Left renal pelvis (tissue), 4 donors: ENCODE measurements around the gene CC2D2A. TPM values are rescaled to one million over a fixed set of nuclear protein-coding genes. Genes with fewer than 3 reads are reported as not detected.
"Not testable (repeated sequence)": the region's sequence is repeated elsewhere in the genome, so short reads cannot be mapped to it uniquely, and the experiment has no call there.

Experiments
- DNase-seq, 4 donors: peaks; one replicate each; pipeline ENCODE4 v3.0.0-alpha.2; 2013; ENCODE audit warnings: low read depth in 4 of 4, low spot score in 3 of 4
- polyA plus RNA-seq, 4 donors: library from polyadenylated mRNA; unstranded; fragments of 120-200 nt; gene quantifications; one replicate each; pipeline ENCODE4 v1.2.1, GENCODE V29; 2013; ENCODE audit not compliant: insufficient read length in 4 of 4

The CC2D2A gene
- polyA plus RNA-seq, 4 donors: 40.8 to 57.6 (median 55.4) TPM

- no peak for DNase-seq
Observed at GRCh38 chr4:15510961-15511360, 41.3 kb downstream of the CC2D2A start.

DNA sequence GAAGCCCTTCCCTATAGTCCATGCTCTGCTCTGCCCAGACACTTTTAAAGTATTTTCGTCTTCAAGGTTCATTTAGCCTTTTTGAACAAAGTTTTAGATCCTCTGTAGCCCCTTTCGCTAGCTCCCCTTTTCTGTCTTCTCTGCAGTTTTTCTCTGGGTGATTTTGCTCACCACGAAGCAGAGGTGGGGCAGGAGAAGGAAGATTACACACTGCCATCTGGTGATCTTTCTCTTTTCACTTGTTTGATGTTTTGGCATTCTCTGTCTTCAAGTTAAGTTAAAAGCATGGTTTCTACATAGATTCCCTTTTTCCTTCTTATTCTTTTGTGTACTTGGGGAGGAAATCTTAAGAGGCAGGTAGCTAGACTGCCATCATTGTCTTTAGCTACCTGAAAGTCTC lies 43.9 kb downstream of the CC2D2A start:
- no peak for DNase-seq

DNA sequence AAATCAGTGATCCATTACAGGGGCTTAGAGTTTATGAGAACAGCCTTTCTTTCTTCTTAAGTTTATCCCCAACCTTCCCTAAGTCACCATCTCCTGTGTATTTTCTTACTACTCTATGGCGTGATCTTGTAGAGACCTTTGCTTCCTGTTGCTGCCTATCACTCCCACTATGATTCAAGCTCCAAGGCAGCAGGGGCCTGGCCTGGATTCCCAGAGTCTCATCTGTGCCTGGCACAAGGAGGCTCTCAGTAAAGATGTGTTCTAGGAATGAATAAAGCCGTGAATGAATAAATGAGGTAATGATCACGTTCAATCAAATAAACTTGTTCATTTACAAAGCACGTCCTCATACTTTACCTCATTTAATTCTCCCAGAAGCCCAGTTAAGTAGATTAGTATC lies 45.4 kb downstream of the CC2D2A start:
- DNase-seq: no peak

GRCh38 chr4:15516494-15516893 lies 46.8 kb downstream of the CC2D2A start:
- no peak for DNase-seq

DNA sequence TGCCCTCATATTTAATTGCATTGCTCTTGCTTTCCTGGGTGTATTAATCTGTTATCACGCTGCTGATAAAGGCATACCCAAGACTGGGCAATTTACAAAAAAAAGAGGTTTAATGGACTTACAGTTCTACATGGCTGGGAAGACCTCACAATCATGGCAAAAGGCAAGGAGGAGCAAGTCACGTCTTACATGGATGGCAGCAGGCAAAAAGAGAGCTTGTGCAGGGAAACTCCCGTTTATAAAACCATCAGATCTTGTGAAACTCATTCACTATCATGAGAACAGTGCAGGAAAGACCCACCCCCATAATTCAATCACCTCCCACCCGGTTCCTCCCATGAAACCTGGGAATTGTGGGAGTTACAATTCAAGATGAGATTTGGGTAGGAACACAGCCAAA lies 48.0 kb downstream of the CC2D2A start:
- DNase-seq: not testable (repeated sequence)

DNA sequence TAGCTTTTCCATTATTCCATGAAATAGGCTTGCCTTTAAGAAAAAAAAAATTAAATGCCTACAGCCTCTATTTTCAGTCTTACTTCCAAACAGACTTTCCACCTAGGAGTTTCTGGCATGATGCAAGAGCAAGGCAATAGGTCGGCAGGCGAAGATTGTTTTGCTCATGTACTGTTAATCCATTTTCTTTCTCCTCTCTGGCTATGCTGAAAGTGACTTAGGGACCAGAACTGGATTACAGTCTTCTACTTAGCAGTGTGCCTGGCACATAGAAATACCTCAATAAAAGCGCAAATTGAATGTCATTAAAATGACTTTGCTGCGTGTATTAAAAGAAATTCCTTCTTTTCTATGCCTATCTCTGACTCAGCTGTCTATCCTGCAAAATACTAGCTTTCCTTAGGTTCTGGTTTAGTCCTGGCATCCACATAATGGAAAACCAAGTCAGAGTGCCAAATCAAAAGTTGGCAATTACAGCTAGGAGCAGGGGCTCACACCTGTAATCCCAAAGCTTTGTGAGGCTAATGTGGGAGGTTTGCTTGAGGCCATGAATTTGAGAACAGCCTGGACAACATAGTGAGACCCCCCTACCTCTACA lies 51.9 kb downstream of the CC2D2A start:
- no peak for DNase-seq

DNA sequence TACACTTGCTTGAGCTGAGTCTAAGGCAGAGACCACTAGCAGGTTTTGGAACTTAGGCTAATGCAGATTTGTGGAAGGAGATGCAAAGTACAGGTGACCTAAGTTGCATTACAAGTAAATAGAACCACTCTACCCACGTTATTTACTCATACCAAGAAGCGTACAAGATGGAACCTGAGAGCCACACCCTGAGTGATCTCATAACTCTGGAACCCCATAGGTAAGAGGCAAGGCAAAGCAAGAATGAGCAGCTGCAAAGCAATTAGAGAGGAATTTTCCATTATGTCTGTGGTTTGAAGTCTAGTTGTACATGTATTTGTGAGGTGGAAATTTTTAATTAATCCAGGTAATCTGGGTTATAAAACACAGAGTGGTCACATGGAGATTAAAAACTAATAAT lies 55.4 kb downstream of the CC2D2A start:
- DNase-seq: no peak

DNA sequence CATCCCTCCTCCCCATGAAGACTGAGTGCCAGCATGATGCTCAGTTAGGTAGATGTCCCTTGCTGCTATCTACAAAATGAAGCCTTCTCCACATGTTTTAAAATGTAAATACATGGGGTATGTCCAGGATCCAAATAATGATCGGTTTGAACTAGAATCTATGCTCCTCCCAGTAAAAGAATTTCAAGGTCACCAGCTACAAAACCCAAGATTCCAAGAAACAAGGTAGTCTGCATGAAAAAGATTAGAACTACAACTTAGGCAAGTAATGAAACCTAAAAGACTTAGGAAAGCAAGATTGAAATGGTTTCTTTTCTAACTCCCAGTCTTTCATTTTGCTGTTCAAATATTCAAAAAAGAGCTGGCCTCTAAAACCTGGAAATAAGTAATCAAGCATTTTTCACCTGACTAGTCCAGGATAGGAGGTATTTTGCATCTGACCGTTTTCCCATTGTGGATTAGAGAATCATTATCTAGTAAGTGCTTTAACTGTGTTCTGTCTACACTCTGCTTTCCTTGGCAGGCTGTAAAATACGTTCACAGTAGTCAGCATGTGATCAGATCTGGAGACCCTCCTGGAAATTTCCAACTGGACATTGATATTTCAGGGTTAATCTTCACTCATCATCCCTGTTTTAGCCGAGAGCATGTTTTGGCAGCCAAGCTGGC lies 57.4 kb downstream of the CC2D2A start:
- DNase-seq: peak in 1 of 4 donors; percentile 8

- no peak for DNase-seq
Observed at GRCh38 chr4:15531792-15532191, 62.1 kb downstream of the CC2D2A start.

GRCh38 chr4:15533817-15534216 lies 64.1 kb downstream of the CC2D2A start:
- DNase-seq: no peak

DNA sequence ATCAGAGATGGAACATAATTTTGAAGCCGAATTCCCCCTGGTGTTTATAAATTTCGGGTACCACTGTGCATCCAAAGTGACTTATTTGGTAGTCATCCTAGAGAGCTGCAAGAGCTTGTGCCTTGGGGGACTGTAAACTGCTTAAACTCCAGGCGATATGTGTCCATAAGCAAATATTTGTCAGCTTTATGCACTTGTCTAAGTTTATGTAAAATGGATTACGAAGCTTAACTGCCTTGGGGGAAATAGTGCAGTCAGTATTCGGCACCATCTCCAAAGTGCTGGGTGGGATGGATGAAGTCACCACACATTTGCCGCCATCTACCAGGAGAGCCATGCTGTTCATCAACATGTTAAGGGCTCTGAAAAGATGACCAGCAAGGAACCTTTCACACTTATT lies 65.9 kb downstream of the CC2D2A start:
- no peak for DNase-seq

- DNase-seq: no peak
Observed at GRCh38 chr4:15536552-15537499, 67.1 kb downstream of the CC2D2A start.

- DNase-seq: no peak
Observed at GRCh38 chr4:15541941-15542340, 72.3 kb downstream of the CC2D2A start.

- no peak for DNase-seq
Observed at GRCh38 chr4:15542760-15543159, 73.1 kb downstream of the CC2D2A start.

DNA sequence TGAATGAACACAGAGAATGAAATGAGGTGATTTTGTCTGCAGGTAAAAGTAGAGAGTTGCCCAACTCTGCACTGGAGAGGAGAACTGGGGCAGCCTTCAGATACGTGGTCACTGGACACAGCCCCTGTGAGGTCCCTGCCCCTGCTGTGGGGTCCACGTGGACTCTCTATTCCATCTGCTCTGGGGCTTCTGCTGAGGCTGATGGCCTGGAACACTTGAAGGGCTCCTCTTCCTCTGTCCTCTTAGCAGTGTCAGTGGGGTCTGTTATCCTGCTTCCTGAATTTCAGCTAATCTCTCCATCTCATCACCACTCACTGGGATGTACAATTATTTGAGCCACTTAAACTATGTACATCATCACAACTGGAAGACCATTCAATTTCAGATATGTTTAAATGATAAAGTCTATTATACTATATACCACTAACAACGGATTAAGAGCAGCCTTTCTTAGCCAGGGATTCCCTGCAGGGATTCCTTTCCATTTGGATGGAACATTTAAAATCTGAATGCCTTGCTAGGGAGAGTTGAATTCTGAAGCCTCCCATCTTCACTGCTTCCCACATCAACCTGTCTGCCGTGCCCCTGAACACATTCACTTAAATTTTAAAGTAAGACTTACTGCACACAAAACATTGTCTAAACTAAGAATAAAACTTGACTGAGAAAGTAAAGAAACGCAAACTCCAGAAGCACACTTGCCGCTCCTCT lies 74.0 kb downstream of the CC2D2A start:
- DNase-seq: no peak

DNA sequence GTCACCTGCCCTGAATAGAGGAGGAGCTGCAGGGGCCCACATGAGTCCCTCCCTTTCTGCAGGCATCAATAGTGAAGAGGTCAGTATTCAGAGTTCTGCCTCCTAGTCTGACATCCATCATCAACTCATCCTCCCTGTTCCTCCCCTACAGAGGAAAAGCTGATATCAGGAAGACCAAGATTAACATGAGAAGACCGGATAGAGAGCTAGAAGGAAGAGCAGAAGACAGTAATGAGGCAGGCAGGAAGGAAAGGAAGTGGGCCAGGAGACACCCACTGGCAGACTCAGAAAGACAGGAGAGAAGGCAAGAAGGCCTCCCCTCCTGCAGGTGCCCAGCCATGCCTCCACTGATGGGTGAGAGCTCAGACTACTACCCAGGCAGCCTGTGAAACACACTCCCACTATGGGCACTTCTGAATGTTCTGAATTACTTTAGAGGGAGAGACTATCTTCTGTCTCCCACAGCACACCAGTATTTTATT lies 74.6 kb downstream of the CC2D2A start:
- no peak for DNase-seq

DNA sequence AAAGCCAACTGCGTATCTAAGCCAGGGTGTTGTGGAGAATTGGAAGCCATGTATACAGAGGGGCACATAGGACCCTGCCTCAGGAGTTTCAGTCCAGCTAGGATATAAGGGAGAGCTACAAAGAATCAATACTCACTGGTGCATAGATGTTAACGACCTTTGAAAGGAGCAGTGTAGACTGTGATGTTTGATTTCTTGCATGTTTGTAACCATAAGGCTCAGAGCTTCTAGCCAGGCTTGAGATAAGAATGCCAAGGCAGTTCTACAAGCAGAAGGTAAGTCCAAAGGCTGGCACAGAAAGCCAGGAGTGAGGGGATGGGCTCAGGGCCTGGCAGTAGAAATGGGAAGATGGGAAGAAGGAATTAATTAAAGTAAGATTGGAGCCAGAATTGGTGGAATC lies 75.7 kb downstream of the CC2D2A start:
- no peak for DNase-seq

DNA sequence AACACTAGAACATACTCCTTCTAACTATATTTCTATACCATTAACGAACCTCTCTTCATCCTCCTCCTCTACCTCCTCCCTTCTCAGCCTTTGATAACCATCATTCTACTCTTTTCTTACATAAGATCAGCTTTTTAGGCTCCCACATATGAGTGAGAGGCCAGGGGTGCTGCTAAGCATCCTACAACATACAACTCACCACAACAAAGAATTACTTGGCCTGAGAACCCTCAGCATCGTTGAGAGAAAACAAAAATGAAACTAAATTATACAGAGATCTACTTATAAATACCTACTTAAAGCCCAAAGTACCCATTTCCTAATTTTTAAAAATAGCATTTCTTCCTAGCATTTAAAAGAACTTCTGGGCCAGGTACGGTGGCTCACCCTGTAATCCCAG lies 77.7 kb downstream of the CC2D2A start:
- DNase-seq: no peak

DNA sequence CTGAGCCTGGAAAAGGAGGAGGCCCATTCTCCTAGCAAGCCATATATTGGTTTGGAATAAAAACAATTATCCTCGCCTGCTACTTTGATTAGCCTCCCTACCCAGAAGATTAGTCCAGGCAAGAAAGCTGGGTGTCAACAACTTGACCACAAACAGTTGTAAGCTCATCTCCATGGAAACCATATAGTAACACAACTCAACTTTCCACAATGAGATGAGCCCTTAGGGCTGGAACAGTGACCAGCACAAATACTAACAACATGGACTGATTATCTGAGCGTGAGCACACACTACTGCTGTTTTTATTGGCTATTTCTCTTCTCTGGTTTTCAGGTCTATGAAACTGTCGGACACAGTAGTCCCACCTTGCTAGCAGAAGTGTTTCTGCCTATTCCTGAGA lies 80.8 kb downstream of the CC2D2A start:
- DNase-seq: no peak

DNA sequence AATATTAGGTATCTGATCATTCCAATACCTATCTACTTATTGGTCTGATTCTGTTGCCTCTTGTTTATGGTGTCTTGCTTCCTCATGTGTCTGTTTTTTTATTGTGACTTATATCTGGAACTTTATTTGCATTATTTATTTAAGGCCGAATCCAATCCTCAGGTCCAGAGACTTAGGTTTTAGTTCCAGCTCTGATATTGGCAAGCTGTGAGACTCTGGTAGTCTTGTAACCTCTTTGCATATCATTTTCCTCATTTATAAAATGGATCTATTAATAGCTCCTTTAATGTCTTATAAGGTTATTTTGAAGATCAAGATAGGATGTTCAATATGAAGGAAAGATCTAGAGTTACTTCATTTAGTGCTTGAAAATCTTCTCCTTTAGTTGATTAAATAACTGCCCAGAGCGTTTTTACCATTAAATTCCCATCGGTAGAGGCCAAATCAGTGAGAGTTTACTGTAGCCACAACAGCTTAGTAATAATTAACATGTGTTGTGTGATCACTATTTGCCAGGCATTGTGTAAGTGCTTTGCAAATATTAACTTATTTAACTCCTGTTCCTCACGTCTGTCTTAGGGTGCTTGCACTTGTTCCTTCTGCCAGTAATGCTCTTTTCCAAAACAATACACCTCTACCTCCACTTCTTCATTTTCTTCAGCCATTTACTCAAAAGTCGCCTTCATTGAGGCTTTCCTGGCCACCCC lies 82.2 kb downstream of the CC2D2A start:
- peak in 1 of 4 donors; percentile 6 for DNase-seq
